ENCODE data around the gene SLC26A2. TPM values are rescaled to one million over a fixed set of nuclear protein-coding genes. Genes with fewer than 3 reads are reported as not detected.

SLC26A2 gene
- total RNA-seq, 1 experiment from 2014 or later = 5.4 TPM

DNA sequence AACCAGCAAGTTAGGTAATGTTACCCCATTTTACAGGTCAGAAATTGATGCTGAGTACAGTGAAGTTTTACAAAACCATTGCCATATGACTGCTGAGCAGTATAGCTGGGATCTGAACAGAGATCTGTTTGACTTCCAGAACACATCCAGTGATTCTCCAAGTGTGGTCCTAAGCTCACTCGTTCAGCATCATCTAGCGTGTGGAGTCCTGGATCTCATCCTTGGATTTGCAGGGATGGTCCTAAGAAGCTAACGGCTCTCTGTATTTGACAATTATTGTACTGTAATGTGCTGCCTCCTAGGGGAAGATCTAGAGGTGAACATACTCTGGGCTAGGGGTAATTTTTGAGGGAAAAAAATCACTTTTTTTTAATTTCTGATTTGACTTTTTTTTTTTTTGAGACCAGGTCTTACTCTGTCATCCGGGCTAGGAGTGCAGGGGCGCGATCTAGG lies 1.4 kb downstream of the SLC26A2 start:
- Histone ChIP-seq H3K27ac (ENCODE audit: low read length) (no peak overlapping the region), H3K27me3 (ENCODE audit: low read length) (no peaks in the 10 kb centered on the region), H4K20me1 (ENCODE audit: insufficient read depth, low read depth, low read length) (no peaks in the 10 kb centered on the region), H2AFZ (ENCODE audit: low read length) (no peak overlapping the region), H3K9me3 (ENCODE audit: low read length) (no peaks in the 10 kb centered on the region), H3K4me1 (ENCODE audit: low read length) (peaks cover 20% of the 10 kb centered on the region), H3K9ac (ENCODE audit: low read length) (no peak overlapping the region), H3K4me2 (ENCODE audit: low read depth, low read length, poor library complexity, severe bottlenecking) (no peak overlapping the region), H3K4me3 (ENCODE audit: low read length) (no peak overlapping the region), H3K36me3 (ENCODE audit: insufficient read depth, low read length) (no peaks in the 10 kb centered on the region), H3K9me2 (replicated peaks; ENCODE audit: insufficient read depth, low read length) (no peaks in the 10 kb centered on the region), H3K79me2 (ENCODE audit: low read length) (no peaks in the 10 kb centered on the region)
- DNase-seq = peak; percentile 62

DNA sequence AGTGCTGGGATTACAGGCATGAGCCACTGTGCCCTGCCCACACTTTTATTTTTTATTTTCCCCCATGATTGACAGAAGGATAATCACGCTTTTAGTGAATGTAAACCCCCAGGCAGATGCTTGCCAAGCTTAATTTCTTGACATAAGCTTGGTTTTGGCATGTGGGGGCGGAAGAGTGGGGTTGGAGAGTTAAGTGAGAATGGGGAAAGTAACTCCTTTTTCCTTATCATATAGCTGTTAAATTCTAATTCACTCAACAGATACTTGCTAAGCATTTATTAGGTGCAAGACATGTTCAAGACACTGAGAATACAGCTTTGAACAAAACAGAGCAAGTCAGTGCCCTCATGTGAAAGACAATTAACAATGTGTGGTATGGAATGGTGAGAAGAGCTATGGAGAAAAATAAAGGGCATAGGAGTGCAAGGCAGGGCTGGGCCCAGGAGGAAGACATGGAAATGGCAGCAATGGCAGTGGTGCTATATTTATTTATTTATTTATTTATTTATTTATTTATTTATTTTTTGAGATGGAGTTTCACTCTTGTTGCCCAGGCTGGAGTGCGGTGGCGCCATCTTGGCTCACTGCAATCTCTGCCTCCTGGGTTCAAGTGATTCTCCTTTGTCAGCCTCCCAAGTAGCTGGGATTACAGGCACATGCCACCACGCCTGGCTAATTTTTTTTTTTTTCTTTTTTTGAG lies 2.2 kb downstream of the SLC26A2 start:
- no peak for DNase-seq
- Histone ChIP-seq H3K4me1 (ENCODE audit: low read length) (peaks cover 20% of the 10 kb centered on the region), H3K9me3 (ENCODE audit: low read length) (no peaks in the 10 kb centered on the region), H3K4me3 (ENCODE audit: low read length) (no peak overlapping the region), H3K79me2 (ENCODE audit: low read length) (no peaks in the 10 kb centered on the region), H3K36me3 (ENCODE audit: insufficient read depth, low read length) (no peaks in the 10 kb centered on the region), H3K4me2 (ENCODE audit: low read depth, low read length, poor library complexity, severe bottlenecking) (no peak overlapping the region), H3K27ac (ENCODE audit: low read length) (no peak overlapping the region), H2AFZ (ENCODE audit: low read length) (no peak overlapping the region), H3K9me2 (replicated peaks; ENCODE audit: insufficient read depth, low read length) (no peaks in the 10 kb centered on the region), H3K9ac (ENCODE audit: low read length) (no peak overlapping the region), H4K20me1 (ENCODE audit: insufficient read depth, low read depth, low read length) (no peaks in the 10 kb centered on the region), H3K27me3 (ENCODE audit: low read length) (no peaks in the 10 kb centered on the region)

DNA sequence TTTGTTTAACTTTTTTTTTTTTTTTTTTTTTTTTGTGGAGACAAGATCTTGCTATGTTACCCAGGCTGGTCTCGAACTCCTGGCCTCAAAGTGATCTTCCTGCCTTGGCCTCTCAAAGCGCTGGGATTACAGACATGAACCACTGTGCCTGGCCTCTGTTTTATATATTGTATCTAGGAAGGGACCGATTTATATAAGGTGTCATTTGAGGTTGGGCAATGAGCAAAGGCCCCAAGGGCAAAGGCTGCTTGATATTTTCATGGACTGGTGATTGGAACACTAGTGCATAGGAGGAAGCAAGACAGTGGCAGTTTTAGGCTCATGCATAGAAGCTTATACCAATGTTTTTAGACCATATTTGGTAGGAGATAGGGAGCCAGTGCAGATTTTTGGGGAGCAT lies 3.2 kb downstream of the SLC26A2 start:
- no peaks in the 10 kb centered on the region for H3K9me3 ChIP-seq (ENCODE audit: low read length)
- no peak overlapping the region for H3K4me3 ChIP-seq (ENCODE audit: low read length)
- H2AFZ ChIP-seq (ENCODE audit: low read length) = no peak overlapping the region
- no peaks in the 10 kb centered on the region for H3K36me3 ChIP-seq (ENCODE audit: insufficient read depth, low read length)
- peaks cover 20% of the 10 kb centered on the region for H3K4me1 ChIP-seq (ENCODE audit: low read length)
- H3K27ac ChIP-seq (ENCODE audit: low read length) = no peak overlapping the region
- H3K9ac ChIP-seq (ENCODE audit: low read length) = no peak overlapping the region
- H3K79me2 ChIP-seq (ENCODE audit: low read length) = no peaks in the 10 kb centered on the region
- no peaks in the 10 kb centered on the region for H4K20me1 ChIP-seq (ENCODE audit: insufficient read depth, low read depth, low read length)
- no peak overlapping the region for H3K4me2 ChIP-seq (ENCODE audit: low read depth, low read length, poor library complexity, severe bottlenecking)
- H3K9me2 ChIP-seq (replicated peaks; ENCODE audit: insufficient read depth, low read length) = no peaks in the 10 kb centered on the region
- no peaks in the 10 kb centered on the region for H3K27me3 ChIP-seq (ENCODE audit: low read length)
- no peak for DNase-seq

DNA sequence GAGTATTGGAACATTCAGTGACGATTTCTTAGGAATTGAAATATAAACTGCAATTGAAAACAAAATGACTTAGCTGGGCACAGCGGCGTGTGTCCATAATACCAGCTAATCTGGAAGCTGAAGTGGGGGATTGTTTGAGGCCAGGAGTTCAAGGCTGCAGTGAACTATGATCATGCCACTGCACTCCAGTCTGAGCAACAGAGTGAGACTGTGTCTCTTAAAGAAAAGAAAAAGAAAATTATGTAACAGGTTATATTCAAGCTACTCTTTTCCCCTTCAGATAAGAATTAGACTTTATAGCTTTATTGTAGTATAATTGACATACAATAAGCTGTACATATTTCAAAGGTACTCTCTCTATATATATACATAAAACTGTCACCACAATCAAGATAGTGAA lies 6.4 kb downstream of the SLC26A2 start:
- Histone ChIP-seq H4K20me1 (ENCODE audit: insufficient read depth, low read depth, low read length) (no peaks in the 10 kb centered on the region), H3K9me3 (ENCODE audit: low read length) (no peaks in the 10 kb centered on the region), H3K27ac (ENCODE audit: low read length) (no peak overlapping the region), H2AFZ (ENCODE audit: low read length) (no peak overlapping the region), H3K9me2 (replicated peaks; ENCODE audit: insufficient read depth, low read length) (no peaks in the 10 kb centered on the region), H3K9ac (ENCODE audit: low read length) (no peak overlapping the region), H3K4me3 (ENCODE audit: low read length) (no peak overlapping the region), H3K79me2 (ENCODE audit: low read length) (no peaks in the 10 kb centered on the region), H3K4me1 (ENCODE audit: low read length) (no peaks in the 10 kb centered on the region), H3K27me3 (ENCODE audit: low read length) (no peaks in the 10 kb centered on the region), H3K36me3 (ENCODE audit: insufficient read depth, low read length) (no peaks in the 10 kb centered on the region), H3K4me2 (ENCODE audit: low read depth, low read length, poor library complexity, severe bottlenecking) (no peak overlapping the region)
- no peak for DNase-seq

DNA sequence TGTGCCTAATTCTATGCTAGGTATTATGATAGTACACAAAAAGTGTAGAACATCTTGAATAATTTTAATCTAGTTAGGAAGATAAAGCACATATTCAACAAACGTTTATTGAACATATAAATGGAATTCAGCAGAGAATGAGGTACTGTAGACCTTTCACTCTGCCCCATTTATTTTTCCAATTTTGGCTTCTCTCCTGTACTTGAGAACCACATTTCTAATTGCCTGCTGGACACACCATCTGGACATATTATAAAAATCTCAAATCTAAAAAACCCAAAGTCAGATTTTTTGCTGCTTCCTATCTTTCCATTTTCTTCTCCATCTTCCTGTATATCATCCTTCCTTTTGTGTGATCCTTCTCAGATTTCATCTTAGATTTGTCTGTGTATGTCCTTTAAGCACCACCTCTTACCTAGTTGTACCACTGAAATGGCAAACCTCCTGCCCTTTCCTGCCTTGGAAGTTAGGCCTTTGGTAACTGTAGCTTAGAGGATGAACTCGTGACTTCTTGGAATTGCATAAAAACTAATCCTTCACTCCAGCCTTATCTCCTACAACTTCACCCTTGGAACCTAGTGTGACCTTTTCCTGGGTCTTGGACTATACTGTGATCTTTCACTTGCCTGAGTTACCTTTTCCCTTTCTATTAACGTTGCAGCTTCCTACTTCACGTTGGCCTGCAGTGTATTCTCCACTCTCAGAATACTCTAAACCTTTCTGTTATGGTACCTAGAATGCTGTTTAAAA lies 8.8 kb downstream of the SLC26A2 start:
- Histone ChIP-seq H3K9me2 (replicated peaks; ENCODE audit: insufficient read depth, low read length) (no peaks in the 10 kb centered on the region), H3K4me1 (ENCODE audit: low read length) (no peaks in the 10 kb centered on the region), H2AFZ (ENCODE audit: low read length) (no peak overlapping the region), H3K79me2 (ENCODE audit: low read length) (no peaks in the 10 kb centered on the region), H3K4me2 (ENCODE audit: low read depth, low read length, poor library complexity, severe bottlenecking) (no peak overlapping the region), H4K20me1 (ENCODE audit: insufficient read depth, low read depth, low read length) (no peaks in the 10 kb centered on the region), H3K9ac (ENCODE audit: low read length) (no peak overlapping the region), H3K27ac (ENCODE audit: low read length) (no peak overlapping the region), H3K36me3 (ENCODE audit: insufficient read depth, low read length) (no peaks in the 10 kb centered on the region), H3K27me3 (ENCODE audit: low read length) (no peaks in the 10 kb centered on the region), H3K4me3 (ENCODE audit: low read length) (no peak overlapping the region), H3K9me3 (ENCODE audit: low read length) (no peaks in the 10 kb centered on the region)
- no peak for DNase-seq

DNA sequence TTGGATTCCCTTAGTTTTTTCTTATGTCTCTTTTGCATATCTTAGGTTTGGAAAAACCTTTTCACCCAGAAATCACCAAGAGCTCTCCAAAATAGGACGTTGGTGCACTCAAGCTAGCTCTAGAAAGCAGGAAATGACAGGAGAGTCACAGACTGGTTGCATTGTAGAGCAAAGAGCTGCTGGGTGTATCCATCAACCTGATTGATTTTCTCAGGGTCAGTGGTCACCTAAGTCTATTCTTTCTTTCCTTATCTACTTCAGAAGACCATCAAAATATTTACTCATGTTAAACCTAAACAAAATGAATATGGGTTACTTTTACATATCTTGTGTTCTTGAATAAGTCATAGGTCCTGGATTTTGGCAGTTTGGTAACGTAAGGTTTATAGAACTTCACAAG lies 14.9 kb downstream of the SLC26A2 start:
- H3K36me3 ChIP-seq (ENCODE audit: insufficient read depth, low read length) = no peaks in the 10 kb centered on the region
- no peaks in the 10 kb centered on the region for H3K27me3 ChIP-seq (ENCODE audit: low read length)
- H3K79me2 ChIP-seq (ENCODE audit: low read length) = no peaks in the 10 kb centered on the region
- H3K27ac ChIP-seq (ENCODE audit: low read length) = no peak overlapping the region
- H3K4me2 ChIP-seq (ENCODE audit: low read depth, low read length, poor library complexity, severe bottlenecking) = no peak overlapping the region
- DNase-seq = no peak
- H3K9me2 ChIP-seq (replicated peaks; ENCODE audit: insufficient read depth, low read length) = no peaks in the 10 kb centered on the region
- 0 out of 2 replicates have a peak, but pooled peaks cover 6% of the 10 kb centered on the region for H4K20me1 ChIP-seq (ENCODE audit: insufficient read depth, low read depth, low read length)
- no peak overlapping the region for H2AFZ ChIP-seq (ENCODE audit: low read length)
- H3K9ac ChIP-seq (ENCODE audit: low read length) = no peak overlapping the region
- H3K9me3 ChIP-seq (ENCODE audit: low read length) = no peaks in the 10 kb centered on the region
- no peak overlapping the region for H3K4me3 ChIP-seq (ENCODE audit: low read length)
- H3K4me1 ChIP-seq (ENCODE audit: low read length) = no peaks in the 10 kb centered on the region

DNA sequence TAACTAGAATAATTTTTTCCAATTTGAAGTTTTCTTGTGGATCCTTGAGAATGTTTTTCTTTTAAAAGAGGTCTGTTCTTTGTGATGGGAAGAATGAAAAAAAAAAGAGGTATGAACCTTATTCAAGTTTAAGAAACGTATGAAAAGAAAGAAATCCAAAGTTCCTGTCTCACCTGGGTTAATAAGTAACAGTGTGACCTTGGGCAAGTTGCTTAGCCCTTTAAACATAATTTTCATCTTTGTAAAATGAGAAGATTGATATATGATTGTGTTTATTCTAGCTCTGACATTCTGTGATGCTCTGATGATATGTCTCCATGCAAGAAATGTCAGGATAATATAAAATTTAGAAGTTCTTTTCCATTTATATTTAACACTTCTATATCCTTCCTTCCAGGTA lies 19.3 kb downstream of the SLC26A2 start:
- DNase-seq = no peak
- Histone ChIP-seq H3K4me2 (ENCODE audit: low read depth, low read length, poor library complexity, severe bottlenecking) (no peak overlapping the region), H3K9me2 (replicated peaks; ENCODE audit: insufficient read depth, low read length) (no peaks in the 10 kb centered on the region), H3K27ac (ENCODE audit: low read length) (no peak overlapping the region), H3K79me2 (ENCODE audit: low read length) (no peaks in the 10 kb centered on the region), H4K20me1 (ENCODE audit: insufficient read depth, low read depth, low read length) (0 out of 2 replicates have a peak, but pooled peaks cover 8% of the 10 kb centered on the region), H2AFZ (ENCODE audit: low read length) (no peak overlapping the region), H3K9me3 (ENCODE audit: low read length) (no peaks in the 10 kb centered on the region), H3K4me3 (ENCODE audit: low read length) (no peak overlapping the region), H3K36me3 (ENCODE audit: insufficient read depth, low read length) (no peaks in the 10 kb centered on the region), H3K27me3 (ENCODE audit: low read length) (no peaks in the 10 kb centered on the region), H3K4me1 (ENCODE audit: low read length) (no peaks in the 10 kb centered on the region), H3K9ac (ENCODE audit: low read length) (no peak overlapping the region)

DNA sequence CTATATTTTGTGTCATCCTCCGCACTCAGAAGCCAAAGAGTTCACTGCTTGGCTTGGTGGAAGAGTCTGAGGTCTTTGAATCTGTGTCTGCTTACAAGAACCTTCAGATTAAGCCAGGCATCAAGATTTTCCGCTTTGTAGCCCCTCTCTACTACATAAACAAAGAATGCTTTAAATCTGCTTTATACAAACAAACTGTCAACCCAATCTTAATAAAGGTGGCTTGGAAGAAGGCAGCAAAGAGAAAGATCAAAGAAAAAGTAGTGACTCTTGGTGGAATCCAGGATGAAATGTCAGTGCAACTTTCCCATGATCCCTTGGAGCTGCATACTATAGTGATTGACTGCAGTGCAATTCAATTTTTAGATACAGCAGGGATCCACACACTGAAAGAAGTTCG lies 20.6 kb downstream of the SLC26A2 start:
- no peaks in the 10 kb centered on the region for H3K9me2 ChIP-seq (replicated peaks; ENCODE audit: insufficient read depth, low read length)
- DNase-seq = no peak
- H3K36me3 ChIP-seq (ENCODE audit: insufficient read depth, low read length) = no peaks in the 10 kb centered on the region
- H3K4me1 ChIP-seq (ENCODE audit: low read length) = no peaks in the 10 kb centered on the region
- H3K27ac ChIP-seq (ENCODE audit: low read length) = no peak overlapping the region
- H2AFZ ChIP-seq (ENCODE audit: low read length) = no peak overlapping the region
- H3K9me3 ChIP-seq (ENCODE audit: low read length) = no peaks in the 10 kb centered on the region
- H3K4me2 ChIP-seq (ENCODE audit: low read depth, low read length, poor library complexity, severe bottlenecking) = no peak overlapping the region
- no peak overlapping the region for H3K4me3 ChIP-seq (ENCODE audit: low read length)
- no peak overlapping the region for H3K9ac ChIP-seq (ENCODE audit: low read length)
- no peaks in the 10 kb centered on the region for H3K27me3 ChIP-seq (ENCODE audit: low read length)
- 0 out of 2 replicates have a peak, but pooled peaks cover 8% of the 10 kb centered on the region for H4K20me1 ChIP-seq (ENCODE audit: insufficient read depth, low read depth, low read length)
- no peaks in the 10 kb centered on the region for H3K79me2 ChIP-seq (ENCODE audit: low read length)

Measured in Karpas-422 (cell line).